PC-3 (cell line): Measurements from ENCODE around the gene CNIH2.

Experiments used
- CTCF ChIP-seq: fragments of 300-600 bp; sonication (generic); conservative IDR thresholded peaks from 2 replicates; pipeline ENCODE4 v1.5.1; 2017; ENCODE audit warnings: antibody characterized with exemption, low read depth, mild to moderate bottlenecking, low read length
- EZH2 ChIP-seq: fragments of 300-600 bp; sonication (generic); IDR thresholded peaks from one replicate; pipeline ENCODE4 v1.6.1; 2017; ENCODE audit warnings: antibody characterized with exemption, mild to moderate bottlenecking, low read length; ENCODE audit not compliant: unreplicated experiment

GRCh38 chr11:66274219-66274618 lies 3.8 kb upstream of the CNIH2 start:
- TF ChIP-seq CTCF (no peak), EZH2 (no peak)
